IPS-18c (cell line): Measurements from ENCODE around the gene NR6A1.

Experiments used
- H3K4me3 ChIP-seq: 2 replicates; pipeline ENCODE4 v1.7.0; 2013; ENCODE audit warnings: low read depth, mild to moderate bottlenecking, low read length, moderate library complexity; ENCODE audit not compliant: insufficient read depth
- H3K9me3 ChIP-seq: one replicate; pipeline ENCODE4 v1.6.1; 2013; ENCODE audit warnings: mild to moderate bottlenecking, low read length, moderate library complexity; ENCODE audit not compliant: control insufficient read depth, insufficient read depth

Gene NR6A1

DNA sequence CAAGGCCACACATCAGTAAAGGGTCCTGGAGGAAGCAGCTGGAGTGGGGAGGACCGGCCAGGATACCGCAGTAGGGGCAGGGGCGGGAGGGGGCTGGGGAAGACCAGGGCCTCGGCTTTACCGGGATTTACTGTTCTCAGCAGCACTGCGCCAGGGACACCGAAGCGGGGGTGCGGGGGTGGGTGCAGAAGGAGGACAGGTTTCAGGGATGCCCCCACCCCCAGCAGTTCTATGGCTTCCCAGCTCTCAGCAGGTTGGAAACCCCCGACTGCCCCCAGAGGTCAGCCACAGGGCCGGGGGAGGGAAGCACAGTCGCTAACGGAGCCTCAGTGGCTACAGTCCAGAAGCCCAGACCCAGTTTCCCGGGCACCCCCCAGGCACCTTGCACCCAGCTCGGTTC lies 285.2 kb downstream of the NR6A1 start:
- no peak overlapping the region; the same call in 1 of the 2 replicates for H3K4me3 ChIP-seq
- H3K9me3 ChIP-seq: no peaks in the 10 kb centered on the region

DNA sequence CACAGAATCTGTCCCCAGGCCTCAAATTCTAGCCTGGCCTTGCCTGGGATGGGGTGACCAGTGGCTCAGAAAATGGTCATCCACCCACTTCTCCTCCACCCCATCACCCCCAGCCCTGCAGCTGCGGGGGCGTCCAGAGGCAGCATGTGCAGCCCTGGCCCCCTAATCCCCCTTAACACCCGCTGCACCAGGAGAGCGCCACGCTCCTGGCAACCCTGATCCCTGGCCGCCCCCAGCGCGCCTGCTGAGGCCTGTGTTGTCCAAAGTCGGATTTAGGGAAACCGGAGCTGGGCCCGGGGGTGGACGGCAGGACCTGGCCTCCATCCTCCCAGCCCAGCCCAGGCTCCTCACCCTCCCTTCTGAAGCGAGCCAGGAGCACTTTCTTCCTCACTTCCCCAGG lies 285.9 kb downstream of the NR6A1 start:
- no peaks in the 10 kb centered on the region for H3K9me3 ChIP-seq
- H3K4me3 ChIP-seq: no peak overlapping the region

DNA sequence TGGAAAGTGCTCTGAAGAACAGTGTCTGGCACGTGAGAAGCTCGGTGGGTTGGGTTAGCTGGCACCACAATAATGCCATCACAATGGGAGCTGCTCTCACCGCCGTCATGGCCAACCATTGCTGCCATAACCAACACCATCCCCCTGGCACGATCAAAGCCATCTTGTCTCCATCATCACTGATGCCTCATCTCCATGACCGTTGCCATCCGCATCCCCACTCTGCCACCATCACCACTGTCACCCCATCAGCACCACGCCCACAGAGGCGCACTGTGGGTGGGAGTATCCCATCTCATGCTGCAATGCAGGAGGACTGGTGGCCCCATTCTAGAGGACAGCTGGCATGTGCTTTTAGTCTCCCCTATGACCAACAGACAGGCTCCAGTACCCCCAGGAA lies 287.6 kb downstream of the NR6A1 start:
- H3K4me3 ChIP-seq: no peak overlapping the region
- H3K9me3 ChIP-seq: no peaks in the 10 kb centered on the region

DNA sequence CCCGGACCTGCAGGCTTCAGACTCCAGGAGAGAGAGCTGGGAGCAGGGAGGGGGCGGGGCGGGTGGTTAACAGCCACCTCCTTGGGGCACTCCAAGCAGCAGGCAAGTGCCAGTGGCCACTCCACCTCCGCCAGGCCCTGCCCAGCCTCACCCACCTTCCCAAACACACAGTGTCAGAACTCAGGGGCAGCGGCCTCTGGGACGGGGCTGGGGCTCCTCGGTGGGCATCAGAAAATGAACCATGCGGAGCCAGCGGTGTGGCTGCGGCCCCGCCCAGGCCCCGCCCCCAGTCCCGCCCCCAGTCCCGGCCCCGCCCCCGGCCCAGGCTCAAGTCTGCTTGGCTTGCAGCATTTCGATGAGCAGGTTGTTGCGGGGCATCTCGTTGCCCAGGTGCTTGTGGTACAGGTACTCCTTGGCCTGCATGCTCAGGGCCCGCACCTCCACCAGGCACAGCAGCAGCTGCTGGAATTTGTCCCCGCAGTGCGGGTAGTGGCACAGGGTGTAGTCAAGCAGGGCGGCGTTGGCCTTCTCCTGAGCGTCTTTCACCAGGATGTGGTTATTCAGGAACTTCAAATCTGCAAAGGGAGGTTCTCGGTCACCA lies 288.6 kb downstream of the NR6A1 start:
- peak overlapping the region; percentile 6; the same call in 1 of the 2 replicates for H3K4me3 ChIP-seq
- H3K9me3 ChIP-seq: no peaks in the 10 kb centered on the region

DNA sequence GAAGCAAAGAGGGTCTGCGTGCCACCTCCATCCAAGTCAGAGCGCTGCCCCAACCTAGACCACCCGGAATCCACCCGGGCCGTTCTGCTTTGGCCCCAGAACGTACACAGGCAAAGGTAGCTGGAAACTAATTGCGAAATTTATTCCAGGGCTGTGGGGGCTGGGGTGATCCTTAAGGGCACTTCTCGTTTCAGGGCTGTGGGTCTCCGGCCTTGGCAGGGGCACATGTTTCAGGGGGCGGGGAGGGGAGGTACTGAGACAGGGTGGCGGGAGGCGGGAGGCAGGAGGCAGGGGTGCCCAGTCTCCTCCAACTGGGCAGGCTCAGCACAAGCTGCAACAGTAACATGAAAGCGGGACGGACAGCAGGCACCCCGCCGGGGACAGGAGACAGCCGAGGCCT lies 290.0 kb downstream of the NR6A1 start:
- no peaks in the 10 kb centered on the region for H3K9me3 ChIP-seq
- H3K4me3 ChIP-seq: no peak overlapping the region

DNA sequence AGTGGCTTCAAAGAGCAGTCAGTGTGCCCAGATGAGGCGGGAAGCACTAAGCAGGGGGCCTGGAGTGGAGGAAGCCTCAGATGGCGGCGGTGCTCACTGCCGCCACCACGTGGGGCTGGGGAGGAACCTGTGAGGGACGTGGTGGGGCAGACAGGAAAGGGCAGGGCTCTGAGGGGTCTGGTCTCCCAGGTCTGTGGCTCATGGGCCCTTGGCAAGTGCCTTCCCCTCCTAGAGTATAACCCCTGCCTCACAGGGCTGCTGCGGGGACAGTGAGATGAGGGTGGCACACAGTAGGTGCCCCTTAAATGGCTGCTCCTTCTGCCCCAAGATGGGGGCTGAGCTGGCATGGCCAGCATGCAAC lies 290.5 kb downstream of the NR6A1 start:
- no peak overlapping the region for H3K4me3 ChIP-seq

DNA sequence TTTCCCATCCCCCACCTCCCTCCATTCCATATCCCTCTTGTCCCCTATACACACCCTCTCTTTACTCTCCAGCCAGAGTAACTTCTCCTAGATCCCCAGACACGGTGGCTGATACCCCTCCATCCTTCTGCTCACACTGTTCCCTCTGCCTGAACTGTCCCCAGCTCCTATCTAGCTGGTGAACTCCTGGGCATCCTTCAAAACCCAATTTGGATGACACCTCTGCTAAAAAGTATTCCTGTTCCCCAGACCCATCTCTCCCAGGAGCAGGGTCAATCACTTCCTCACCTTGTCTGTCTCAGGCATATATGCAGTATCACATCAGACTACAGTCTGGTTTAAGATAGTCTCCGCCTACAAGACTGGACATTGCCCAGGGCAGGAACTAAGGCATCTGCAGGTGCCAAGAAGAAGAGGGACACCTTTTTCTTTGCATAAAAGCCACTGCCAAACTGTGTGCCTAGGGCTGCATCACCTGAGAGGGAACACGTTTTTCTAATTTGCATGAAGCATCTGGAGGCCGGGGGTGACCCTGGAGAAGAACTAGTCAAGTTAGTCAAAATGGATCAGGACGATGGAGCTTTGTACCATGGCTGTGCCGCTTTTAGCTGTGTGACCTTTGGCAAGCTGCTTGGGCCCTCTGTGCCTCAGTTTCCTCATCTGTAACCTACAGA lies 291.0 kb downstream of the NR6A1 start:
- no peak overlapping the region for H3K4me3 ChIP-seq

More for the DNA sequence above, 290.5 kb downstream of the NR6A1 start:
- no peaks in the 10 kb centered on the region for H3K9me3 ChIP-seq

DNA sequence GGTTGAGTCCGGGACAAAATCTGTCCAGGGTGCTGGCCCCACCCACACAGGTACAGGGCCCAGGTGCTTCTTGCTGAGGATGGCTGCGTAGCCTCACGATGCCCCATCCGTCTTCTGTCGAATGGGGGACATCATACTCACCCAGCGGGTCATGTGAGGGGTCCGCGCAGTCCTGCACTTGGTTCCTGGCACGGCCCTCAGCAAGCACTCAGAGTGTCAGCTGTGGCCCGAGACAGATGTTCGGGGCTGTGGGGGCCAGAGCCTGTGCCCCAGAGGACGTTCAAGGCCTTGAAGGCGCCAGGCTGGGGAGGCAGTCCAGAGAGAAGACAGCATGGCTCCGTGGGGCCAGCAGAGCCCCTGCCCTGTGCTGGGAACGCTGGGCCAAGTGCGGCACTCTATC lies 291.7 kb downstream of the NR6A1 start:
- Histone ChIP-seq H3K9me3 (no peaks in the 10 kb centered on the region), H3K4me3 (no peak overlapping the region)

More for the DNA sequence above, 291.0 kb downstream of the NR6A1 start:
- H3K9me3 ChIP-seq: no peaks in the 10 kb centered on the region

DNA sequence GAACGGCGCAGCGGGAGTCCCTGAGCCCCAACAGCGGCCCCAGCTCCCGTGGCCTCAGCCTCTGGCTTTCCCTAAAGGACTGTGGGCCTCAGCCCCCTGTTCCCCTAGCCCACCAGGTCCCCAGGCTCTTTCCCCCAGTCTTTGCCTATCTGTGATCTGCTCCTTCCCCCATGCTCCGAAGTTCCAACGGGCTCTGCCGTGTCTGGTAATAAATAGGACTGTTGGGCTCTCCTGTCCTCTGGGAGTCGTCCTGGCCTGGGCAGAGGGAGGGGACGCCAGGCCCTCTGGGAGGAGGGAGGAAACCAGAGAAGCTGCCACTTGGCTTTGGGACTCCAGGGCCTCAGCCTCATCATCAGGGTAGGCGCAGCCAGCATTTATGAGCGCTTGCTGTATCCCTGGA lies 292.8 kb downstream of the NR6A1 start:
- H3K4me3 ChIP-seq: no peak overlapping the region

DNA sequence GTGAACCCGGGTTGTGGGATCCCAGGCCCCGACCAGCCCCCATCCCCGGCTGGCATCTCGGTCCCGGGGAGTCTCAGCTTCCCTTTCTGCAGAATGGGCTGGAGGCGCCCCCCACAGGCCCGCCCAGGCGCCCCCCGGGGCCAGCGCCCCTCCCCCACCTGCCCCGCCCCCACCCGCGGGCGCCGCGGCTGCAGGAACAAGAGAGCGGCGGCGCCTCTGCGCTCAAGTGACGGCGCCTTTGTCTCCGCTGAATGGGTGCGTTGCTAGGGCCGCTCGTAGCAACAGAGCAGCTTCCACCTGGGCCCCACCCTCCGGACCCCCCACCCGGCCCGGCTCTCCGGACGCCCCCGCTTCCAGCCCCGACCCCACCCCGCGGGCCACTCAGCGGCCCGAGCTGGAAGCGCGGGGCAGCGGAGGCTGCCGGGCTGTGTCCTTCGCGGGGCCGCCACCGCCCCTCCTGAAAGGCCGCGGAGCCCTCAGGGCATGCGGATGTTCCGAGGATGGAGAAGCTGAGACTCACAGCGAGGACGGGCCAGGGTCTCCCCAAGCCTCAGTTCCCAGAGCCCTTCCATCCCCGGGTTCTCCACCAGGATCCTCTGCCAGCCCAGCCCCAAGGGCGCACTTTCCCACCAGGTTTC lies 293.3 kb downstream of the NR6A1 start:
- H3K4me3 ChIP-seq: peak overlapping the region; percentile 41

More for the DNA sequence above, 292.8 kb downstream of the NR6A1 start:
- no peaks in the 10 kb centered on the region for H3K9me3 ChIP-seq

DNA sequence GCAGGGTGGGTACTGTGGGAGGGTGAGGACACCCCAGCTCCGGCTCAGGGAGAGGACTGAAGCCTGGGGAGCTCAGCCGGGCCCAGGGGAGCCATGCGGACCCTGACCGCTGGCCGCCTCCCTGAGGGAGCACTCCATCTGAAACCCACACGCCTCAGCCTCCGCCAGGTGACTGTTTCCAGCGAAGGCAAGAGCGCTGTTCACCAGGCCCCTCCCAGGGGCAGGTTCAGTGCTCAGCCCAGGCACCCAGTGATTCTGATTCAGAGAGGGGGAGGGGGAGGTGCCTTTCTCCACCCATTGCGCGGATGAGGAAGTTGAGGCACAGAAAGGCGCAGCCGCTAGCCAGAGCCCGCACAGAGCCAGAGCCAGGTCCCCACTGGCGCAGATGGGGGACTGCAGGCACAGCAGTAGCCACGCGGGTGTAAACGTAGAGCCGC lies 293.9 kb downstream of the NR6A1 start:
- Histone ChIP-seq H3K9me3 (no peaks in the 10 kb centered on the region), H3K4me3 (peak overlapping the region; percentile 41)

More for the DNA sequence above, 293.3 kb downstream of the NR6A1 start:
- H3K9me3 ChIP-seq: no peaks in the 10 kb centered on the region

DNA sequence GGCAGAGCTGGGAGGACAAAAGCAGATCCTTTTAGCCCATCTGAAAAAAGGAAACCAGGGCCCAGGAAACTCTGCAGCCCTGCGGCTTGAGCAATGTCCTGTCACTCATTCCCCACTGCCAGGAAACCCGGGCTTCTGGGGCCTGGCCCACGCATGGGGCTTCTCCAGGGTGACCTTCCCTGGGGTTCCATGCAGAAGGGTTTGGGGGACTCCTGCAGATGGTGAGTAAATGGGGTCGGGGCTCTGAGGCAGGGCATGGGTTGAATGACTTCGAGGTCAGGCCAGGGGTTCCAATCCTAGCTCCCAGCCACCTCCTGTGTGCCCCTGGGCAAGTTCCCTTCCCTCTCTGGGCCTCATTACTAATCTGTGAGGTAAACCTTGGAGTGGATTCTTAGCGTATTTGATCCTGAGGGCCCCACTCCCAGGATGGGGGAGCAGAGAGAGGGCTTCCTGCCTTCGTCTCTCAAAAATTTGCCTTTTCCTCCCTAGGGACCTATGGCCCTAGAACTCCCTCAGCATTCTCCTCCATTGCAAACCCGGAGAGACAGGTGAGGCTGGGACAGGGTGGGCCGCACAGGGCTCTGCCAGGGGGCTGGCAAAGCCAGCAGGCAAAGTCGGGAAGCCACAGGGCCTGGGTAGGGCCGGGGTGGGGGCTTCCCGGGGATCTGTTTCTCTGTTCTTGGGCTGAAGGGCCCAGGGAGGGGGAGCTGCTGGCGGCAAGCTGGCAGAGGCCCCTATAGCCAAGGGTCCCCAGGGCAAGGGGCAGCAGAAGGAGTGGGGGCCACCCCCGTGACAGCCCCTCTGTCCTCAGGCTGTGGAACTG lies 295.0 kb downstream of the NR6A1 start:
- no peak overlapping the region for H3K4me3 ChIP-seq

DNA sequence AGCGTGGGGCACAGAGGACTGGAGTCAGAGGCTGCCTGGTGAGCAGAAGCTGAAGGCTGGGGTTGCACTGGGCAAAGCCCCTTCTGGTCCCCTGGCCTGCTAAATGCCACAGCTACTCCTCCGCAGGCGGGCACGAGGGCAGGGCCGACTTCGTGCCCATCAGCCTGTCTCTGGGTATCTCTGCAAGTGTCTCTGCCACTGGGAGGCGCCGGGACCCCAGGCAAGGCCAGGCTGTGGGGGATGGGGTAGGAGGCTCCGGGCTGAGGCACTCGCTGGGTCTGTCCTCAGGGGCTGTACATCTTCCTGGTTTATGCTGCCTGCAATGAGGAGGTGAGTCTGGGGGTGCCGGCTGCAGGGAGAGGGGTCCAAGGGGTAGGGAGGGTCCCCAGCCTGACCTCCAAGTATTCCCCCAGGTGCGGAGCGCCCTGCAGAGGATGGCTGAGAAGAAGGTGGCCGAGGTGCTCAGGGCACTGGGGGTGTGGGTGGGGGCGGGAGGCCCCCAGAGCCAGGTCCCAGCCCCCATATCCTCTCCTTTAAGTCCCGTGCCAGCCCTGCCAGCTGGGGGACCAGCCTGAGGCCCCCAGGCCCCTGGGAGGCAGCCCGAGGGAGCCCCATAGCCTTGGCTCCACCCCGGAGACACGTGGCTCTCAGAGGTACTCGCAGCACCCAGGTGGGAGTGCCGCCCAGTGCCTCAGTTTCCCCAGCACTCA lies 295.8 kb downstream of the NR6A1 start:
- H3K4me3 ChIP-seq: no peak overlapping the region

More for the DNA sequence above, 295.0 kb downstream of the NR6A1 start:
- H3K9me3 ChIP-seq: no peaks in the 10 kb centered on the region

DNA sequence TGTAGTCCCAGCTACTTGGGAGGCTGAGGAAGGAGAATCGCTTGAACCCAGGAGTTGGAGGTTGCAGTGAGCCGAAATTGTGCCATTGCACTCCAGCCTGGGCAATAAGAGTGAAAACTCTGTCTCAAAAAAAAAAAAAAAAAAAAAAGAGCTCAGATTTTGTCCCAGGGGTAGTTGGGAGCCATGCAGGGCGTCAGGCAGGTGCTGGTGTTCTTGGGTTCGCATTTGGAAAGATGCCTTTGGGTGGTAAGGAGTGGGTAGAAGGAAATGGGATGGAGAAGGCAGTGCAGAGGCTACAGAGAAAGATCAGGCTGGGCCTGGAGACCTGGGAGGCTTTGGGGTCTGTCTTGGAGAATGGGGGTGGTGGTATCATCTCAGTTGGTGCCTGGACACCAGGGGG lies 297.0 kb downstream of the NR6A1 start:
- H3K9me3 ChIP-seq: no peaks in the 10 kb centered on the region
- H3K4me3 ChIP-seq: no peak overlapping the region

More for the DNA sequence above, 295.8 kb downstream of the NR6A1 start:
- H3K9me3 ChIP-seq: no peaks in the 10 kb centered on the region

DNA sequence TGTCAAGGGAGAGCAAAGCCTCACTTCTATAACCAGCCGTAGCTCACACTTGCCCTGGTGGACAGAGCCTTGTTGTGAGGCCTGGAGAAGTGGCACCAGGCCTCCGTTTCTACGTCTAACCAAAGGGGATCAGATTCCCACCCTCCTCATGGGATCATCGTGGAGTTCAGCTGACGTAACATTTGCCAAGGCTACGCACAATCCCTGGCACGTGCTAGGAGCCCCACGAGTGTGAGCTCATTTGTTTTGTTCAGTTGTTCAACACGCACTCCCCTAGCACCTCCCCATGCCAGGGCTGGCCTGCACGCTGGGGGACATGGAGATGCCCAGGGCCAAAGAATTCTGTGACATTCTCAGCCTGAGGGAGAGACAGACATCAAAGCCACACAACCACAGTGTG lies 297.8 kb downstream of the NR6A1 start:
- Histone ChIP-seq H3K9me3 (no peaks in the 10 kb centered on the region), H3K4me3 (no peak overlapping the region)

DNA sequence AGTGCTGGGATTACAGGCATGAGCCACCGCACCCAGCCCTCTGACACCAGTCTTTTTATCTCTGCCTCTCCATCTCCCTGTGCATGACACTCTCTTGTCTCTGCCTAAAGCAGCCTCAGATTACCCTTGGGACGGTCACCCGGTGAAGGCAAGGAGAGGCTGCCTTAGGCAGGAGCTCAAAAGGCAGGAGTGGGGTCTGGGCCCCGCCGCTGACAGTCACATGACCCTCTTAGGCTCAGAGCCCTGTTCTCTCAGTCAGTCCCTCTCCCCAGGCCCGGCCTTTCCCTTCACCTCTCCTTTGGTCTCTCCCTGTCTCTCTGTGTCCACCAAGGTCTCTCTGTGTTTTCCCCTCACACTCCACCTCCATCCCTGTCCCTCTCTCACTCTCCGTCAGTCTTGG lies 298.3 kb downstream of the NR6A1 start:
- H3K9me3 ChIP-seq: no peaks in the 10 kb centered on the region

DNA sequence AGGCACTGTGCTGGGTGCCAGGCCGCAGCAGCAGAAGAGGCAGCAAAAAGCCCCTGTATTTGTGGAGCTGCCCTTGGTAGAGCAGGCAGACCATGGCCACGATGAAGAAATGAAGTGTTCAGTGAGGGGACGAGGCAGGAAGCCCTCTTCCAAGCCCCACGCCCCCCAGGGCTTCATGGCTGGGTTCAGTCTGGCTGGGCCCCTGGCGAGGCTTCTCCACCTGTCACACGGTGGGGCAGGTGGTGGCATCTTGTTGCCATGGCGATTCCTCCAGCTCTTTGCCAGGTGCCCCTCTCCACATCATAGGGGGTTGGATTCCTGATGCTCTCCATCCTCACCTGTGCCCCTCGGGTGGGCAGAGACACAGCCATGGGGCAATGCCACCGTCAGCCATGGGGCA lies 299.4 kb downstream of the NR6A1 start:
- Histone ChIP-seq H3K4me3 (no peak overlapping the region), H3K9me3 (no peaks in the 10 kb centered on the region)

More for the DNA sequence above, 298.3 kb downstream of the NR6A1 start:
- no peak overlapping the region for H3K4me3 ChIP-seq
